ENCODE data around the gene SVIL. TPM values are rescaled to one million over a fixed set of nuclear protein-coding genes. Genes with fewer than 3 reads are reported as not detected.

Gene SVIL
- total RNA-seq, 4 donors from 2014 or later: 585 to 1,262 (median 942) TPM

- WGBS, 2 donors (ENCODE audit: low coverage in 1 of 2): 13 to 52% methylated on average over 3 of the region's 3 CpGs
- no peak overlapping the region for H3K4me3 ChIP-seq
- TF ChIP-seq EP300 (IDR thresholded peaks at IDR 0.05) (no peak), POLR2A (IDR thresholded peaks at IDR 0.05) (no peak), CTCF (IDR thresholded peaks at IDR 0.05) (no peak), POLR2AphosphoS5 (IDR thresholded peaks at IDR 0.05) (no peak)
- peak; percentile 65 for ATAC-seq
- no peaks in the 10 kb centered on the region for H3K27me3 ChIP-seq
- H3K4me1 ChIP-seq: peaks cover 4 to 62% (median 9%) of the 10 kb centered on the region in 3 donors
- peak overlapping the region in 2 of 4 donors; percentile 49 to 51 for H3K27ac ChIP-seq
- H3K9me3 ChIP-seq: no peaks in the 10 kb centered on the region
- peaks cover 0 to 21% of the 10 kb centered on the region in 2 donors for H3K36me3 ChIP-seq
Observed at GRCh38 chr10:29669149-29669548, 34.4 kb upstream of the SVIL start.

- Histone ChIP-seq H3K9me3 (no peaks in the 10 kb centered on the region), H3K27ac (peak overlapping the region in 2 of 4 donors; percentile 4 to 14), H3K4me3 (no peak overlapping the region), H3K27me3 (no peaks in the 10 kb centered on the region), H3K36me3 (peaks cover 0 to 16% of the 10 kb centered on the region in 2 donors), H3K4me1 (peaks cover 4 to 67% (median 9%) of the 10 kb centered on the region in 3 donors)
- no peak for ATAC-seq
- no peak for TF ChIP-seq CTCF (IDR thresholded peaks at IDR 0.05)
- no peak for TF ChIP-seq POLR2AphosphoS5 (IDR thresholded peaks at IDR 0.05)
- TF ChIP-seq POLR2A (IDR thresholded peaks at IDR 0.05): no peak
- no peak for TF ChIP-seq EP300 (IDR thresholded peaks at IDR 0.05)
- 72% methylated on average over 3 of the region's 4 CpGs; no CpG with 5 or more reads in 1 of the 2 donors for WGBS, 2 donors (ENCODE audit: low coverage in 1 of 2)
Observed at GRCh38 chr10:29668628-29669027, 33.9 kb upstream of the SVIL start.

GRCh38 chr10:29667191-29667590 lies 32.4 kb upstream of the SVIL start:
- peak overlapping the region in 1 of 4 donors; percentile 5 for H3K27ac ChIP-seq
- H3K4me1 ChIP-seq: peaks cover 4 to 76% (median 9%) of the 10 kb centered on the region in 3 donors
- no peak overlapping the region for H3K4me3 ChIP-seq
- H3K9me3 ChIP-seq: no peaks in the 10 kb centered on the region
- ATAC-seq: no peak
- WGBS, 2 donors (ENCODE audit: low coverage in 1 of 2): 80 to 83% methylated on average over 2 to 3 of the region's 3 CpGs
- H3K27me3 ChIP-seq: no peaks in the 10 kb centered on the region
- H3K36me3 ChIP-seq: peaks cover 0 to 13% of the 10 kb centered on the region in 2 donors
- TF ChIP-seq EP300 (IDR thresholded peaks at IDR 0.05) (no peak), POLR2A (IDR thresholded peaks at IDR 0.05) (no peak), POLR2AphosphoS5 (IDR thresholded peaks at IDR 0.05) (no peak), CTCF (IDR thresholded peaks at IDR 0.05) (no peak)

- Histone ChIP-seq H3K9me3 (no peaks in the 10 kb centered on the region), H3K27ac (no peak overlapping the region), H3K4me3 (no peak overlapping the region), H3K36me3 (peaks cover 0 to 13% of the 10 kb centered on the region in 2 donors), H3K27me3 (no peaks in the 10 kb centered on the region), H3K4me1 (peaks cover 0 to 78% (median 18%) of the 10 kb centered on the region in 3 donors)
- ATAC-seq: no peak
- 83 to 86% methylated on average over 6 of the region's 7 CpGs for WGBS, 2 donors (ENCODE audit: low coverage in 1 of 2)
- TF ChIP-seq EP300 (IDR thresholded peaks at IDR 0.05) (no peak), CTCF (IDR thresholded peaks at IDR 0.05) (no peak), POLR2A (IDR thresholded peaks at IDR 0.05) (no peak), POLR2AphosphoS5 (IDR thresholded peaks at IDR 0.05) (no peak)
Observed at GRCh38 chr10:29666201-29666600, 31.4 kb upstream of the SVIL start.

GRCh38 chr10:29663718-29664117 lies 28.9 kb upstream of the SVIL start:
- no peak for TF ChIP-seq CTCF (IDR thresholded peaks at IDR 0.05)
- no peak for TF ChIP-seq POLR2AphosphoS5 (IDR thresholded peaks at IDR 0.05)
- TF ChIP-seq POLR2A (IDR thresholded peaks at IDR 0.05): no peak
- TF ChIP-seq EP300 (IDR thresholded peaks at IDR 0.05): no peak

More at GRCh38 chr10:29663718-29664117, 28.9 kb upstream of the SVIL start:
- Histone ChIP-seq H3K27me3 (no peaks in the 10 kb centered on the region), H3K4me1 (peaks cover 3 to 79% (median 34%) of the 10 kb centered on the region in 3 donors), H3K36me3 (peaks cover 0 to 3% of the 10 kb centered on the region in 2 donors), H3K27ac (peak overlapping the region in 1 of 4 donors; percentile 12), H3K4me3 (no peak overlapping the region), H3K9me3 (no peaks in the 10 kb centered on the region)
- 33 to 72% methylated on average over 5 to 8 of the region's 8 CpGs for WGBS, 2 donors (ENCODE audit: low coverage in 1 of 2)
- ATAC-seq: no peak
